GM12878 (cell line): ENCODE data around the gene DENND2C. TPM values are rescaled to one million over a fixed set of nuclear protein-coding genes. Genes with fewer than 3 reads are reported as not detected.

Source experiments
- ATAC-seq: fragments of 200-7000 bp; cut with Tn5 transposase; 3 replicates; pipeline ENCODE4 v1.9.1; 2020; ENCODE audit warnings: mild to moderate bottlenecking, moderate library complexity
- BruUV-seq: library from RNA; stranded (reverse); fragments of 400-500 nt; replicated peaks from 2 replicates; lab custom pipeline; 2021; lab: Mats Ljungman, UMichigan
- CTCF ChIA-PET: fragments of 300-600 bp; sonication (Branson Sonifier 250); formaldehyde crosslinking; extraction: SDS; loops from one replicate; lab custom pipeline; 2021; ENCODE audit warnings: inconsistent platforms; lab: Yijun Ruan, JAX
- POLR2A ChIA-PET: fragments of 350-600 bp; formaldehyde crosslinking; extraction: SDS; loops from one replicate; lab custom pipeline; 2021; ENCODE audit warnings: inconsistent platforms; lab: Charles Lee
- RAD21 ChIA-PET: fragments of 300-600 bp; sonication (Branson Sonifier 250); formaldehyde crosslinking; loops from one replicate; lab custom pipeline; 2023; ENCODE audit warnings: antibody characterized with exemption; ENCODE audit not compliant: unreplicated experiment; lab: Charles Lee
- SMC1A ChIA-PET: fragments of 300-600 bp; sonication (Branson Sonifier 250); formaldehyde crosslinking; loops from one replicate; lab custom pipeline; 2023; ENCODE audit not compliant: unreplicated experiment, uncharacterized antibody; lab: Charles Lee
- DNase-seq: peaks from one replicate; pipeline ENCODE4 v3.0.0-alpha.2; 2011; ENCODE audit warnings: low read depth, low spot score
- FAIRE-seq: peaks from 3 replicates; lab custom pipeline; 2011; peaks lifted over from hg19 to GRCh38; lab: Jason Lieb, UNC
- H2AFZ ChIP-seq: 2 replicates; pipeline ENCODE4 v1.6.0; 2011; ENCODE audit warnings: low read depth, low read length, control low read depth; ENCODE audit not compliant: control insufficient read depth
- H3K27ac ChIP-seq: 2 replicates; pipeline ENCODE4 v1.5.1; 2011; ENCODE audit warnings: control low read depth; ENCODE audit not compliant: control insufficient read depth, insufficient read depth
- H3K27me3 ChIP-seq, 2 experiments: replicated peaks in 1 of 2; 2 replicates each; pipeline versions ENCODE4 v1.6.0 to v1.6.1; 2011; ENCODE audit warnings: low read length in 1 of 2; ENCODE audit not compliant: control insufficient read depth in 2 of 2, insufficient read depth in 2 of 2
- H3K36me3 ChIP-seq, 2 experiments: 2 replicates each; pipeline ENCODE4 v1.5.1; 2011; ENCODE audit warnings: low read length in 1 of 2; ENCODE audit not compliant: control insufficient read depth in 2 of 2, insufficient read depth in 2 of 2
- H3K4me1 ChIP-seq: 2 replicates; pipeline ENCODE4 v1.6.1; 2011; ENCODE audit warnings: mild to moderate bottlenecking, low read length, moderate library complexity, mixed read lengths; ENCODE audit not compliant: control insufficient read depth, insufficient read depth
- H3K4me2 ChIP-seq: 2 replicates; pipeline ENCODE4 v1.6.0; 2011; ENCODE audit warnings: control low read depth; ENCODE audit not compliant: control insufficient read depth, insufficient read depth
- H3K4me3 ChIP-seq: fragments of 200-600 bp; sonication (generic); 2 replicates; pipeline ENCODE4 v1.5.1; 2016
- H3K79me2 ChIP-seq: 2 replicates; pipeline ENCODE4 v1.6.0; 2011; ENCODE audit warnings: low read length; ENCODE audit not compliant: control insufficient read depth, insufficient read depth
- H3K9ac ChIP-seq: 2 replicates; pipeline ENCODE4 v1.8.0; 2011; ENCODE audit warnings: low read length, control low read depth, mixed read lengths; ENCODE audit not compliant: control insufficient read depth, insufficient read depth
- H3K9me3 ChIP-seq: replicated peaks from 3 replicates; pipeline ENCODE4 v1.5.1; 2011; ENCODE audit warnings: mild to moderate bottlenecking, low read length; ENCODE audit not compliant: control insufficient read depth, insufficient read depth
- H4K20me1 ChIP-seq: 2 replicates; pipeline ENCODE4 v1.6.0; 2011; ENCODE audit not compliant: control insufficient read depth, insufficient read depth
- BCL11A ChIP-seq: IDR thresholded peaks from 2 replicates; pipeline ENCODE4 v1.6.1; 2011; ENCODE audit warnings: low read depth, low read length
- CBX5 ChIP-seq: sonication (generic); IDR thresholded peaks from 2 replicates; pipeline ENCODE4 v1.6.1; 2016; ENCODE audit warnings: low read depth, moderate library complexity, mild to moderate bottlenecking, inconsistent platforms
- CUX1 ChIP-seq: IDR thresholded peaks from 2 replicates; pipeline ENCODE4 v1.6.1; 2012; ENCODE audit warnings: improper control_type of control experiment, low read depth, low read length; ENCODE audit not compliant: insufficient replicate concordance
- ESRRA ChIP-seq: IDR thresholded peaks from 2 replicates; pipeline ENCODE4 v1.6.1; 2012; ENCODE audit warnings: mild to moderate bottlenecking, low read length, improper control_type of control experiment
- GATAD2B ChIP-seq: fragments of 450-650 bp; conservative IDR thresholded peaks from 2 replicates; pipeline ENCODE4 v1.6.1; 2017; ENCODE audit warnings: low read depth, mild to moderate bottlenecking, moderate library complexity
- MLLT1 ChIP-seq: fragments of 450-650 bp; IDR thresholded peaks from 2 replicates; pipeline ENCODE4 v1.6.1; 2016; ENCODE audit warnings: mild to moderate bottlenecking
- PBX3 ChIP-seq: IDR thresholded peaks from 2 replicates; pipeline ENCODE4 v1.6.1; 2011; ENCODE audit warnings: mild to moderate bottlenecking, low read depth, low read length, moderate library complexity; ENCODE audit not compliant: insufficient replicate concordance
- SMC3 ChIP-seq: IDR thresholded peaks from 2 replicates; pipeline ENCODE4 v1.6.1; 2011; ENCODE audit warnings: low read length, improper control_type of control experiment, borderline replicate concordance
- ZNF207 ChIP-seq: fragments of 450-650 bp; IDR thresholded peaks from 2 replicates; pipeline ENCODE4 v1.6.1; 2014; ENCODE audit warnings: antibody characterized with exemption, mild to moderate bottlenecking, borderline replicate concordance
- ZSCAN29 ChIP-seq: fragments of 450-650 bp; IDR thresholded peaks from 2 replicates; pipeline ENCODE4 v1.6.1; 2017; ENCODE audit warnings: mild to moderate bottlenecking, moderate library complexity
- WGBS: methylation state at CpG from one replicate; pipeline ENCODE4 v1.1.6; 2016; ENCODE audit warnings: low lambda C conversion rate; ENCODE audit not compliant: insufficient replicate concordance, insufficient coverage; ENCODE audit errors: missing lambda C conversion rate; 5-methylcytosine and 5-hydroxymethylcytosine counted together
- in situ Hi-C: fragments of 300-500 bp; cut with MboI; formaldehyde crosslinking; loops from 9 replicates; pipeline ENCODE4 v1.14.3; 2018; ENCODE audit warnings: mixed read lengths
- intact Hi-C: fragments of 100-400 bp; cut with micrococcal nuclease; formaldehyde crosslinking; loops from one replicate; pipeline ENCODE4 v1.14.2; 2022; ENCODE audit not compliant: unreplicated experiment
- polyA plus RNA-seq, 11 experiments: library from polyadenylated mRNA; depleted of rRNA in 4 of 11; unstranded in 6 of 11; stranded (reverse) in 5 of 11; fragments of >200 nt; fragmentation: Nextera tagmentation in 4 of 11; fragmentation: Illumina TruSeq in 1 of 11; extraction: Ambion mirVana in 4 of 11; extraction: Trizol in 1 of 11; gene quantifications; 1 replicate in 1 of 11; 2 replicates in 10 of 11; pipeline versions ENCODE4 v1.2.1 to v1.2.3, GENCODE V29; 2011 to 2016; ENCODE audit warnings: inconsistent platforms in 2 of 11, missing spikeins in 2 of 11, low read depth in 1 of 11
- total RNA-seq, 4 experiments: library from RNA; depleted of rRNA in 3 of 4; stranded (reverse); fragments of >200 nt in 3 of 4; fragmentation: Illumina TruSeq in 1 of 4; extraction: Trizol in 1 of 4; gene quantifications; 2 replicates each; pipeline versions ENCODE4 v1.2.1 to v1.2.3, GENCODE V29; 2013 to 2021

Gene DENND2C
- total and polyA plus RNA-seq, 10 of the 15 experiments (the other 5 are each of a cell fraction or from before 2014, with no cell fraction given) = 0.01 to 0.10 (median 0.06) TPM; not detected in 3

- no peak for TF ChIP-seq PBX3
Observed at GRCh38 chr1:114554577-114554976, 115.3 kb downstream of the DENND2C start (continued).

- no peak overlapping the region for H2AFZ ChIP-seq
- WGBS = 59% methylated on average over 7 of the region's 7 CpGs
- ChIA-PET POLR2A (no interaction called here), RAD21 (no interaction called here), SMC1A (no interaction called here), CTCF (no interaction called here)
- H4K20me1 ChIP-seq = no peaks in the 10 kb centered on the region
- H3K9me3 ChIP-seq = no peaks in the 10 kb centered on the region
- H3K4me2 ChIP-seq = no peak overlapping the region
- in situ Hi-C loops = loop anchor here (10.0 kb wide), 1 partner anchor 577 kb away; the partner anchor contains the start of gene OLFML3
- DNase-seq = no peak
- BruUV-seq = no TSS peak
- H3K4me3 ChIP-seq = no peak overlapping the region
- no peaks in the 10 kb centered on the region for H3K36me3 ChIP-seq
- H3K27me3 ChIP-seq = no peaks in the 10 kb centered on the region
- no peak for FAIRE-seq
- H3K9ac ChIP-seq = no peak overlapping the region
- H3K4me1 ChIP-seq = no peaks in the 10 kb centered on the region
- H3K27ac ChIP-seq = no peak overlapping the region
- ATAC-seq = no peak
- no peaks in the 10 kb centered on the region for H3K79me2 ChIP-seq
- TF ChIP-seq ZSCAN29 = no peak
- TF ChIP-seq ZNF207 = no peak
- TF ChIP-seq BCL11A = no peak
- no peak for TF ChIP-seq CUX1
- TF ChIP-seq ESRRA = no peak
- no peak for TF ChIP-seq CBX5
- no peak for TF ChIP-seq SMC3
- TF ChIP-seq MLLT1 = no peak
- no peak for TF ChIP-seq GATAD2B
- intact Hi-C loops = no loop called here
Observed at GRCh38 chr1:114552106-114552639, 117.7 kb downstream of the DENND2C start.
